Erythroblast (primary cell): ENCODE results near the gene PROCR.

Experiments
- GATA1 ChIP-seq: IDR thresholded peaks from 2 replicates; pipeline ENCODE4 v1.6.1; 2011; ENCODE audit warnings: low read depth, mild to moderate bottlenecking, control low read depth, low read length, moderate library complexity
- POLR2A ChIP-seq: IDR thresholded peaks from 2 replicates; pipeline ENCODE4 v1.6.1; 2011; ENCODE audit warnings: mild to moderate bottlenecking, low read length

DNA sequence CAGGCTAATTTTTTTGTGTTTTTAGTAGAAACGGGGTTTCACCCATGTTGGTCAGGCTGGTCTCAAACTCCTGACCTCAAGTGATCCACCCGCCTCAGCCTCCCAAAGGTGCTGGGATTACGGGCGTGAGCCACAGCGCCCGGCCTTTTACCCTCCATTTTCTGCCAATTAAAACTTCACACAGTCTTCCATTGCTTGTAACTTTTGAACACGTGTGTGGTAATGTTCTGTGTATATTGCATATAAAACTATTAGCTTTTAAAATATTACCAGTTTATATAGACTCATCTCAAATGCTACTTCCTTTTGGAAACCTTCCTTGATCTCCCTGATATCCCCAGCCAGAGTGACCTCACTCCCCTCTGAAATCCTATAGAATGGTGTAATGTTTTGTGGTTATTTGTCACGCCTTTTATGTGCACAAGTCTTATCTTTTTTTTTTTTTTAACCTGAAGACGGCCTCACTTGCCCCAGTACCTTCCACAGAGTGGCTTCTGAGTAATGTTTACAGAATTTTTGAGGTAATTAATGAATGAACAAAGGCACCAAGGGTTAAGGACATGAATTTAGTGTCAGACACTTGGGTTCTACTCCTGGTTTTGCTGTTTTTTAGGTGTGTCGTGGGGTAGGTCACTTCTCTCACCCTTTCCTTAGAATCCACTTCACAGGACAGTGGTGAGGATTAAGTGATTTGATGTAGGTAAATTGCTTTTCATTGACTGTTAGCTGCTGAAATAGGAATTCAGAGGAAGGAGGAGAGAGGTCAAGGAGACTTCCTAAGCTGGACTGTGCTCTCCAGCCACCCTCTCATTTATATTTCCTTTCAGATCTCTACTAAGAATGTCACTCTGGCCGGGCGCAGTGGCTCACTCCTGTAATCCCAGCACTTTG is 43.4 kb downstream of the PROCR start:
- TF ChIP-seq POLR2A = no peak
- no peak for TF ChIP-seq GATA1
